Keratinocyte (primary cell): ENCODE measurements around the gene ZC3H10.

Source experiments
- CTCF ChIP-seq, 3 experiments: IDR thresholded peaks in 1 of 3; conservative IDR thresholded peaks in 1 of 3; optimal IDR thresholded peaks in 1 of 3; 2 replicates in 2 of 3; 3 replicates in 1 of 3; pipeline versions ENCODE3 to v1.5.1; 2011; ENCODE audit warnings: low read length in 3 of 3, mild to moderate bottlenecking in 3 of 3, moderate library complexity in 2 of 3, control low read depth in 1 of 3, inconsistent platforms in 1 of 3; ENCODE audit not compliant: insufficient read depth in 2 of 3; ENCODE audit errors: extremely low read depth in 1 of 3
- EZH2 ChIP-seq: IDR thresholded peaks from one replicate; pipeline ENCODE4 v1.6.1; 2012; ENCODE audit warnings: inconsistent platforms, mild to moderate bottlenecking, low read length, moderate library complexity

DNA sequence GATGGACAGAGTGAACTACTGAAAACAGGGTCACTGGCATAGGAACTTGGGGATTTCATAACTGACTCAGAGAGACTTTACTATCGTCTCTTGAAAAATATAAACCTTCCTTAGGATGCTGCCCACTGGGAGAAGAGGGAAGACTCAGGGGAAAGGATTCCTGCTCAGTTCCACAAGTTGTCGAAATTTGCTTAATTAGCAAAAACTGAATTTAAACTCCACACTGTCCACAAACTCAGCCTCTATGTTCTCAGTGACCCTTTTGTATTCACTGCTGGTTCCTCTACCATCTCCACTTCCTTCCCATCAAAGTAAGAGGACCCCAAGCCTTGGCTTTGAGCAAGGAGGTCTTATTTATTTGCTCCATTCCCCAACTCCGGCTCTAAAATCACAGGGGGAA is 27.2 kb downstream of the ZC3H10 start:
- TF ChIP-seq CTCF (optimal IDR thresholded peaks at IDR 0.05 in 1 of 3, IDR thresholded peaks at IDR 0.05 in 1 of 3, conservative IDR thresholded peaks at IDR 0.05 in 1 of 3; ENCODE audit: extremely low read depth in 1 of 3, insufficient read depth in 2 of 3, low read length in 3 of 3) (no peak), EZH2 (no peak)
